Keratinocyte (primary cell): ENCODE data around the gene VARS1.

Source experiments
- CTCF ChIP-seq, 3 experiments: IDR thresholded peaks in 1 of 3; conservative IDR thresholded peaks in 1 of 3; optimal IDR thresholded peaks in 1 of 3; 2 replicates in 2 of 3; 3 replicates in 1 of 3; pipeline versions ENCODE3 to v1.5.1; 2011; ENCODE audit warnings: low read length in 3 of 3, mild to moderate bottlenecking in 3 of 3, moderate library complexity in 2 of 3, control low read depth in 1 of 3, inconsistent platforms in 1 of 3; ENCODE audit not compliant: insufficient read depth in 2 of 3; ENCODE audit errors: extremely low read depth in 1 of 3
- EZH2 ChIP-seq: IDR thresholded peaks from one replicate; pipeline ENCODE4 v1.6.1; 2012; ENCODE audit warnings: inconsistent platforms, mild to moderate bottlenecking, low read length, moderate library complexity

GRCh38 chr6:31806470-31807272, 11.1 kb upstream of the VARS1 start, which contains the start of gene LSM2:
- peak in 1 of 3 experiments; percentile 43 for TF ChIP-seq CTCF (optimal IDR thresholded peaks at IDR 0.05 in 1 of 3, IDR thresholded peaks at IDR 0.05 in 1 of 3, conservative IDR thresholded peaks at IDR 0.05 in 1 of 3; ENCODE audit: extremely low read depth in 1 of 3, insufficient read depth in 2 of 3, low read length in 3 of 3)
- no peak for TF ChIP-seq EZH2
